SHP77 (cell line): ENCODE results near the gene LYSMD3.
A peak's percentile ranks its signal among the peaks of the same experiment; 100 is the strongest.

Experiments
- DNase-seq, 2 experiments: peaks; one replicate each; lab custom pipeline; 2025; lab: John Stamatoyannopoulos, UW

LYSMD3 gene

GRCh38 chr5:90547072-90547536 lies 17.7 kb upstream of the LYSMD3 start:
- DNase-seq = peak in 1 of 2 experiments; percentile 16

DNA sequence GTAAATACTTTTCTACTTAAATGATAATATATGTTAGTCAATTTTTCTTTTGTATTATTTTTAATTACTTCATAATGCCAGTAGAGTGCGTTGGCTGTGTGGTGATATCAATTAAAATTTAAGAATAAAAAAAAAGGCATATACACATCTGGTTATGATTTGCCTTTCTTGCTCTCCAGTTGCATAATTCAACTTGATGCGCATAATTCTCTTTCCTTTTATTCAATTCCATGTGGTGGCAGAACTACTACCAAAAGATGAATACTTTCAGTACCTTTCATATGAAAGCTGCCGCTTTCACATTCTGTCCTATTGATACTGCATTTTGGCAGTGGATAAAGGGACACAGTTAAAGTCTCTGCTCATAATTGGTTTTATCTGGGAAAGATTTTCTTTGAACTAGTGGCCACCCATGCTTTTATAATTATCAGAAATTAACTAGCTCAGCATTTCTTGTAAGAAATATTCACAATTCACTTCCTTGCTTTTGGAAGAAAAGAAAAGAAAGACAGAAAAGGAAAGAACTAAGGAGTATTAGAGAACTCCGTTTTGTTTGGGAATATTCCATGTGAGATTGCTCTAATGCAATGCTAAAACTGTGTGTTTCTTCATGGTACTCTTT lies 16.9 kb upstream of the LYSMD3 start:
- DNase-seq = no peak

- DNase-seq = no peak
Observed at GRCh38 chr5:90545511-90545910, 16.1 kb upstream of the LYSMD3 start.

GRCh38 chr5:90542827-90543519 lies 13.6 kb upstream of the LYSMD3 start:
- DNase-seq = no peak

GRCh38 chr5:90534922-90535321 lies 5.5 kb upstream of the LYSMD3 start:
- DNase-seq = no peak

GRCh38 chr5:90533794-90534193 lies 4.4 kb upstream of the LYSMD3 start:
- DNase-seq = no peak

DNA sequence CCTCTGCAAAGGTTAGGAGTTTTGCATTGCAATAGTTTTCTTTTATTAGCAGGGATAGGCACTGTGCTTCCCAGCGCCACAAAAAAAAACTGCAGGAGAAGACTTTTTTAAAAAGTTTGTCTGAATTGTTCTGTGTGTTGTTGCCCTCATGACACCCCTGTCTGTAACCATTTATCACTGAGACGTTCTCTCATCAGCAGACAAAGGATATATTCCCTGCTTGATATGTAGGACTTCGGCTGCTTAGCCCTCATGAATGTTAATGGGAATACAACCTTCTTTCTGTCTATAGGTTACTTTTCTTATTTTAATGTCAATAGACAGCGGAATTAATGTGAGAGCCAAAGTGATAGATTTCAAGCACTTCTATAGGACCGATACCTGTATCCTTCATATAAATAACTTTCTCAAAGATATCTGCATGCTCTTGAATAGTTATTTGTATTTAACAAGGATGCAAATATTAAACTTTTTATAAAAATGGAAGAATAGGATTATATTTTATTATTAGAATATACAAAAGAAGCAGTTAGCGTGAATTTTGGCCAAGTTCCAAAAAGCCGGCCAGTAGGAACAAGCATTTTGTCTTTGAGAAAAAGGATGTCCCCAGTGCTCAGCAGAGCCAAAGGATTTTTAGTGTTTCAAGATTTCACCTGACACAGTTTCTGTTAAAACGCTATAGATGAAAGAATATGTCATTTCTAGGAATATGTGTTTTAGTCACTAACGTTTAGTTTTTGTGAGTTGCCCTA lies 1.5 kb upstream of the LYSMD3 start:
- DNase-seq = peak; percentile 12 to 18

DNA sequence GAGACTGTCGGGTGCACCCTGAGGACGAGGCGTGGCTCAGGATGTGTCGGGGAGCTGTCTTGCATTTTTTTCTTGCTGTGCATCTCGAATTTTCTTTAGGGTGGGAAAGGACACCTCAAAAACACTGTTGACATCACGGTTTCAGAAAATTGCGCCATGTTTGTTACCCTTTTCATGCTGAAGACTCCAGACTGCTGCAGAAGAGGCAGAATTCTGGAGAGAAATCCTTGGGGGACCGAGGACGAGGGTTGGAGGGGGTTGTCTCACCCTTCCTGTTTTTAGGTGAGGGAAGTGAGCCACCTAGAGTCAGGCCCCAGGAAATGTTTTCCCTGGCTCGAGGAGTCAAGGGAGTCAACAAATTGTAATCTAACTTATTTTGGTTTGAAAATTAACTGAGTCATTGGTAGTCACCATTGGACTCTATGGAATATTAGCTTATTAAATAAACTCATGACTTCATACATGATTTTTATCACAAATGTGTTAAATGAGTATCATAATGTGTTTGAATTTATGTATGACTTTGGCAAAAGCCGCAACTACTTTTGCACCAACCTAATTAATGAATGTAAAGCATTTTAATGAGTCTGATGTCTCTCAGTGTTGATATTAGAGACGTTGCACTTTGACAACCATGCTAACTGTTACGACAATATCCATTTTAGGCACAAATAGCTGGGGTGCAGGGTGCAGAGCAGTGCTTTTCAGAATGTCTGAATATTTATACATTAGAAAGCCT lies 724 bp upstream of the LYSMD3 start:
- DNase-seq = peak; percentile 74 to 77

DNA sequence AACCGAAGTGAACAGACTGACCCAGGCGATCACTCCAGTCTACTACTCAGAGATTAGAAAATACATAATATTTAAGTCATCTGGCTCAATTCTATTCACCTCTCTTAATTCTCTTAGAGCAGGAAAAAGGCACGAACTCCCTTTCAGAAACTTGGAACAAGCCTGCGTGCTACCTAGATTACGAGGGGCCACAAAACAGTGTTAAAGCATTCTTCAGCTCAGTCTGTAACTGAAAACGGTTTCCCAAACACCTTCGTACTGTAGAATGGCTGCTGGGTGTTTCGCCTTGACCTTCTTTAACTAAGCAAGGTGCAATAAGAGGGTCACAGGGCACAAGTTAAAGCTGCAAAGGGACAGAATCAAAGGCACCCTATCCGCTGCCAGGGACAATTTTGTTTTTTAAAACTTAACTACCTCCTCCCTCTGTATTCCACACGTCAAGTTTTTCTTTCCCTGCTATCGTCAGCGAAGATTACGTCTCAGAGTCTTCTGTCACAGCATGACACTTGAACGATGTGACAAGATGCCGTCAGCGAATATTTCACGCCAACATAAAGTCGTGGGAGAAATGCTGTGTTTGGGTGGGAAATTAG lies 687 bp downstream of the LYSMD3 start:
- no peak for DNase-seq

DNA sequence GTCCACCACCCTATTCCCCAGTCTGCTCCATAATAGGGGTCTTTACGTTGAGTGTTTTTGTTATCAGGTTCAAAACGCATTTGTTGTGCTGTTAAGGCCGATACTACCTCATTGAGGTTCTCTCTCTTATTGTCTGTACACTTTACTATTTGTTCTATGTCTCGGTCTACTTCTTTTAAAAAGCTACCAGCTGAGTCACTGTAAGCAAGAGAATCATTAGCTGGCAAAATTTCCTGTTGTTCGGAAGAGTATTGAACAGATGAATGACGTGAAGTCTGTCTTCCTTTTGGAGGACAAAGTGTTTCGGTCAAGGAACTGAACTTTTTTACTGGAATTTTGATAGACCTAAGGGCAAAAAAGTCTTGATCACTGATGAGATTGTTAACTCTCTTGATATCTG lies 10.3 kb downstream of the LYSMD3 start:
- peak in 1 of 2 experiments; percentile 35 for DNase-seq

DNA sequence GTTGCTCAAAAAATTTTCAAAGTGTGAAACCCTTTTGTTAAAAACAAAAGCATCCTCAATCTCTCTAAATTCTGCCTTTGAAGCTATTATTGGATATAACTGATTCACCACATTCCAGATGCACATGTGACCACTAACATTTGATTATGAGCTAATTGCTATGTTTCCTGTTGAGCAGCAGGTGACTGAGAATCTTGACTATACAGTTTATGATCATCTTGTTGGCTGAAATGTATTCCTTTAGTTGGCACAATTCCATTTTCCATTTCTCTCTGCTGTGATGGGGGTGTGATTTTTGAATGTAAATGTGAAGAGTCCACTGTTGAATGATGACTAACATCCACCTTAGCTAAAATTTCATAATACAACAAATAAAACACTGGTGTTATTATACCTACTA lies 10.7 kb downstream of the LYSMD3 start:
- DNase-seq = peak; percentile 42 to 50

DNA sequence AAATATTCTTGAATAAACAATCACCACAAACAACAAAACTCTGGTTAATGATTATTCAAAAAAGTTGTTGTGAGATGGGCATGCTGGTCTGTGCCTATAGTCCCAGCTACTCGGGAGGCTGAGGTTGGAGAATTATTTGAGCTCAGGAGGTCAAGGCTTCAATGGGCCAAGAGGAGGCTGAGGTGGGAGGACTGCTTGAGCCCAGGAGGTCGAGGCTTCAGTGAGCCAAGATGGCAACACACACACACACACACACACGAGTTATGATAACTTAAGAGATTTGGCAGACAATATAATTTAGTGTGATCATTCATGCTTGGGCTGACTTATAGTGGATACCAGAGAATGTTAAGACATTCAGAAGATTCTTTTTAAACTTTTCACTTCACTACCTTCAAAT lies 14.9 kb downstream of the LYSMD3 start:
- no peak for DNase-seq

DNA sequence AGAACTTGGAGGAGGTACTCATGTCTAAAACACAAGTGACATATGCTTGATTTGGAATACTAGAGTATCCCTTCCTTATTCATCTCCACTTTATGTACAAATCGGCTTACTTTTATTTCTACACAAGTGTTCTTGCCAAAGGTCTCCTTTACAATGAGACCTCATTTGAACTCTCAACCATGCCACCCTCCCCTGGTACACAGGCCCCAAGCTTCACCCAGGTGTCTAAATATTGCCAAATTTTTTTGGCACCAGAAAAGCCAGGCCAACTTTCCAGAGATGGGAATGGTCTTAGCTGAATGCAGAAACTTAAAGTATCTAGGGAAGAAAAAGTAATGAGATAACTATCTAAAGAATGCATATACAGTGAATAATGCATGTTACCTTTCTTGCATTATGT lies 18.9 kb downstream of the LYSMD3 start:
- no peak for DNase-seq

DNA sequence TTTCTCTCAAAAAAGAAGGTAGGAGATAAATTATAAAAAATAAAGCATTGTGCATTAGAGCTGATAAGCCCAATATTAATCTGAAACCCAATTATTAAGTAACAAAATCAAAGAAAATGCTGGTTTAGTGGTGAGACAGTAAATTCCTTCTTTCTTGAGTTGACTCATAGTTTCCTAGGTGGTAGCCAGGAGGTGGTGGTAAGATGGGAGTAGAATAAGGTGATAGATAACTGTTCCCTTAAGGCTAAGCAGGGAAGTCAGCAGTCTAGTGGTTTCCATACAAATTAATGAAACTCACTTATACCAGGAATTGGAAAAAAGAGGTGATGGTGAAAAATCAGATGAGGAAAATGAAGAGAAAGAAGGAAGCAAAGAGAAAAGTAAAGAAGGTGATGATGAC lies 23.2 kb downstream of the LYSMD3 start:
- no peak for DNase-seq

DNA sequence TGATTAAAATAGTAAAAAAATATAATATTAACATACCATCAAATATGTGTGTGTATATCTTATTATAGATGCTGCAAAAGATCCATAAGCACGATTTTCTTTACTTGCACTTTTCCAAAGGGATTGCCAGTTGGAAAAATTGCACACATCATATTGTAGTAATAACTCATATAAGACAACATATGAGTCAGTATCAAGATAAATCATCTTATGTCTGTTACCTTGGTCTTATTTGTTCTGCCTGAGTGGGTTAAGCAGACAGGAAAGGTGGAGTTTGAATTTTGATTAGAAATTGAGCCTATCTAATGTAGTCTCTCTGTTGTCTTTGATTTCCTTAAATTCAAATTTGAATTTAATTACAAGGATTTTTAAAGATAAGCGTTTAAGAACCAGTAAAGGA lies 24.6 kb downstream of the LYSMD3 start:
- DNase-seq = no peak

- no peak for DNase-seq
Observed at GRCh38 chr5:90503596-90503995, 25.8 kb downstream of the LYSMD3 start.

DNA sequence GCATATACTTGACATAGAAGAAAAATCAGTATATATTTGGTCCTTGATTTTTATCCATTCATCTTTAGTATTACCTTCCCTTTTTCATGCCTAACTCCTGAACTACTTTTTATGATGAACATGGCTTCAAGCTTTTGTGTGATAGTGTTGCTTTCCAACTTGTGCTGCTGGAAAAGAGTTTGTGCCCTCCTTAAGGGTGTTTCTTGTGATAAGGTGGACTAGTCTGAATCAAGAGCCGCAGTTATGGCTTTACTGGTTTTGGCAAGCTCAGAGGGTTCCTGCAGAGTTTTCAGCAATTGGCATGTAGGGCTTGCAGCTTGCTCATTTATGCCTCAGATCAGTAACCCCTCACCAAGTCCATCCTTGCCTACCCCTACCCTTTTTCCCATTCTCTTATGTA lies 34.2 kb downstream of the LYSMD3 start:
- DNase-seq = no peak

- no peak for DNase-seq
Observed at GRCh38 chr5:90494043-90494442, 35.3 kb downstream of the LYSMD3 start.

- DNase-seq = no peak
Observed at GRCh38 chr5:90488791-90489190, 40.6 kb downstream of the LYSMD3 start.

GRCh38 chr5:90484540-90484939 lies 44.8 kb downstream of the LYSMD3 start:
- DNase-seq = no peak

DNA sequence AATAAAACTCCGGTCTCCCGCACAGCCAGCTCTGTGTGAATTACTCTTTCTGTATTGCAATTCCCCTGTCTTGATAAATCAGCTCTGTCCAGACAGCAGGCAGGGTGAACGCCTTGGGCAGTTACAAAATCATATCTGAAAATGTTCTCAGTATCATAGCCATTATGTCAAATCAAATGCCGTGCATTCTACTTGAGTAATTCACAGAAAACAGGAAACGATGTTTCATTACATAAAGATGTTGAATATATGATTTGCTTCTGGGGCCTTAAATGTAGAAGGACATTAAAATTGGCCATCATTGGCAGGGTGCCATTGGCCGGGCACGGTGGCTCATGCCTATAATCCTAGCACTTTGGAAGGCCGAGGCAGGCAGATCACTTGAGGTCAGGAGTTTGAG lies 46.2 kb downstream of the LYSMD3 start:
- DNase-seq = no peak

- no peak for DNase-seq
Observed at GRCh38 chr5:90480699-90481098, 48.7 kb downstream of the LYSMD3 start.
